Astrocyte of the spinal cord (primary cell): Measurements from ENCODE around the gene HELZ.
A peak's percentile ranks its signal among the peaks of the same experiment; 100 is the strongest.

Source experiments
- DNase-seq: peaks from one replicate; pipeline ENCODE4 v3.0.0; 2011; ENCODE audit warnings: low read depth, low spot score
- H3K4me3 ChIP-seq: 2 replicates; pipeline ENCODE4 v1.5.1; 2011; ENCODE audit warnings: low read depth, mild to moderate bottlenecking, low read length, moderate library complexity
- in situ Hi-C: cut with HindIII; loops from 2 replicates; pipeline ENCODE4 v1.10.0; 2017; ENCODE audit warnings: low sequenced_read_pairs
- TF ChIP-seq, protein P1 (sequence below): IDR thresholded peaks from 2 replicates; pipeline ENCODE4 v1.5.1; 2012; ENCODE audit warnings: low read depth, mild to moderate bottlenecking, low read length, inconsistent platforms

The HELZ gene

GRCh38 chr17:67221062-67221998 is 23.7 kb downstream of the HELZ start:
- in situ Hi-C loops, result no loop called here
- no peak for DNase-seq
- TF ChIP-seq, protein P1, sequence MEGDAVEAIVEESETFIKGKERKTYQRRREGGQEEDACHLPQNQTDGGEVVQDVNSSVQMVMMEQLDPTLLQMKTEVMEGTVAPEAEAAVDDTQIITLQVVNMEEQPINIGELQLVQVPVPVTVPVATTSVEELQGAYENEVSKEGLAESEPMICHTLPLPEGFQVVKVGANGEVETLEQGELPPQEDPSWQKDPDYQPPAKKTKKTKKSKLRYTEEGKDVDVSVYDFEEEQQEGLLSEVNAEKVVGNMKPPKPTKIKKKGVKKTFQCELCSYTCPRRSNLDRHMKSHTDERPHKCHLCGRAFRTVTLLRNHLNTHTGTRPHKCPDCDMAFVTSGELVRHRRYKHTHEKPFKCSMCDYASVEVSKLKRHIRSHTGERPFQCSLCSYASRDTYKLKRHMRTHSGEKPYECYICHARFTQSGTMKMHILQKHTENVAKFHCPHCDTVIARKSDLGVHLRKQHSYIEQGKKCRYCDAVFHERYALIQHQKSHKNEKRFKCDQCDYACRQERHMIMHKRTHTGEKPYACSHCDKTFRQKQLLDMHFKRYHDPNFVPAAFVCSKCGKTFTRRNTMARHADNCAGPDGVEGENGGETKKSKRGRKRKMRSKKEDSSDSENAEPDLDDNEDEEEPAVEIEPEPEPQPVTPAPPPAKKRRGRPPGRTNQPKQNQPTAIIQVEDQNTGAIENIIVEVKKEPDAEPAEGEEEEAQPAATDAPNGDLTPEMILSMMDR, result peak; percentile 52
- no peak overlapping the region for H3K4me3 ChIP-seq

DNA sequence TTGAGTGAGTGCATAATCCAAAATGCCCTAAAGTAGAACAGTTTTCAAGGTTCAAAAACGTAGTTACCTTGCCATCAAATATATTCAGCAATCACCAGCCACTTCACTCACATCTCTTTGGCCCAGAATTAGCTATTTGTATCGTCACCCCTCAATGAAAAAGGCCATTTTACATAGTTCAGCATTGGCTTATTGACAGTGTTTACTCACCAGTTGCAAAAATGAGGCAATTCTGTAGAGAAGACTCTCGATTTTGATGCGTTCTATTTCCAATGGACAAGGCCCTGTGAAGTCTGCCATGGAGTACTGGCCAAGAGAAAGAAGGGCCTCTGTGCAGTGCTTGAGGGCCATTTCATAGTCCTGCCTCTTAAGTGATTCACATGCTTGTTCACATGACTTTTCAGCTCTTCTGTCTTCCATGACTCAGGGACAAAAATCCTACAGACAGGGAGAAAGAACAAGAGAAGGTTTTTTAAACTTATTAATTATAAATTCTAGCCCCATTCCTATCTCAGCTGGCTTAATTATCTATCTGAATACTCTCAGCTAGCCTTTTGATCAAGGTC is 26.5 kb downstream of the HELZ start:
- TF ChIP-seq, protein P1, result no peak
- no peak overlapping the region for H3K4me3 ChIP-seq
- in situ Hi-C loops, result no loop called here
- DNase-seq, result peak; percentile 31

GRCh38 chr17:67217446-67217845 is 27.6 kb downstream of the HELZ start:
- TF ChIP-seq, protein P1, result no peak
- in situ Hi-C loops, result no loop called here
- DNase-seq, result no peak
- no peak overlapping the region for H3K4me3 ChIP-seq

DNA sequence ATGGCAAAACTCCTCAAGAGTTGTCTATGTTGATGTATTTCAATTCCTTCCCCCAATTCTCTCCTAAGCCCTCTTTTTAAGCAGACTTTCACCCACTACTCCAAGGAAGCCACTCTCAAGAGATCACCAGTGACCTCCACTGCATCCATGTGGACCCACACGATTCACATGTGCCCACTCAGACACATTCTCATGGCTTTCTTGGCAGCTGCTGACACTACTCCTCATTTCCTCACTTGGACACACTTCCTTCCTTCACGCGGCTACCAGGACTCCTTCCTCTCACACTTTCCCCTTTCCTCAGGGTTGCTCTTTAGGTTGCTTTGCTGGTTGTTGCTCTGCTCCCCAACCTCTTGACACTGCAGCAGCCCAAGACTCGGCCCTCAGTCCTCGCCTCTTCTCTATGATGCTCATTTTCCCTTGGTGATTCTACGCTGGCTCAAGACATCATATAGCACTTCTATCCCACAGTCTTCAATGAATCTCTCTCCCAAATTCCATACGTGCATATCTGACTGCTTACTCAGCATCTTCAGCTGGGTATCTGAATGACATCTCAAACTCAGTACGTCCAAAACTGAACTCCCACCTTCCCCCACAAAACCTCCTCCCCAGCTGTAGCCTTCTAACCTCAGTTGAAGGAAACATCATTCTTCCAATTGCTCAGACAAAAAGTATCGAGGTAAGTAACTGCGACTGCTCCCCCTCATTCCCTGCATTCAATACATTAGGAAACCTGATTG is 28.2 kb downstream of the HELZ start:
- TF ChIP-seq, protein P1, result no peak
- in situ Hi-C loops, result no loop called here
- H3K4me3 ChIP-seq, result no peak overlapping the region
- DNase-seq, result no peak

- TF ChIP-seq, protein P1, result no peak
- H3K4me3 ChIP-seq, result no peak overlapping the region
- in situ Hi-C loops, result no loop called here
- no peak for DNase-seq
These were observed 29.0 kb downstream of the HELZ start for GRCh38 chr17:67215991-67216421.

DNA sequence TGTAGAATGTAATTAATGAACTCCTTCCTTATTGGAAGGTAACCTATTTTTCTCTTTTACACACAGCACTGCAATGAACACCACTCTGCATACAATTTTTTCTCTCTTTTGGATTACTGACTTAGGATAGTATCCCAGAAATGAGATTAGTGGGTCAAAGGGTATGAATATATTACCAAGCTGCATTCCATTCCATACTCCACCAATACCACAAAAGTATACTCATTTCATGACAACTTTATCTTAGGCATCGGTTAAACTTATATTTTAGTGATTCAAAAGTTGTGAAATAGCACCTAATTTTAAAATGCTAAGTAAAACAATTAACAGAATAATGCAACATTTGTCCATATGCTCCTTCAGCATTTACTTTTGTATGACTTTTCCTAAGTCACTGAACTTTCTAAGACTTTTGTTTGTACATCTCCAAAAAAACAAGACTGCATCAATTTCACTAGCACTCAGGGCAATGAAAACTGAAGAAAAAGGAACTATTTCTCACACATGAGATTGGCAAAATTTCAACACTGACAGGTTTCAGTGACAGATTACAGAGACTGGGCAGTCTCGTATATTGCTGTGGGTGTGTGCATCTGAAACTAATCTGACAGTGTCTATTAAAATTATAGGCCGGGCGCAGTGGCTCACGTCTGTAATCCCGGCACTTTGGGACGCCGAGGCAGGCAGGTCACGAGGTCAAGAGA is 32.1 kb downstream of the HELZ start:
- DNase-seq, result peak; percentile 55
- in situ Hi-C loops, result no loop called here
- no peak overlapping the region for H3K4me3 ChIP-seq
- TF ChIP-seq, protein P1, result no peak
